Right renal pelvis (tissue), 4 donors: ENCODE measurements around the gene PPM1N. TPM values are rescaled to one million over a fixed set of nuclear protein-coding genes. Genes with fewer than 3 reads are reported as not detected.
A peak's percentile ranks its signal among the peaks of the same experiment; 100 is the strongest.
"Not testable (repeated sequence)": the region's sequence is repeated elsewhere in the genome, so short reads cannot be mapped to it uniquely, and the experiment has no call there.

Experiments used
- DNase-seq, 4 donors: peaks; one replicate each; pipeline ENCODE4 v3.0.0-alpha.2; 2013; ENCODE audit warnings: low read depth in 4 of 4, low spot score in 3 of 4, missing footprints in 1 of 4
- polyA plus RNA-seq, 4 donors: library from polyadenylated mRNA; unstranded; fragments of 120-200 nt; gene quantifications; one replicate each; pipeline ENCODE4 v1.2.1, GENCODE V29; 2013; ENCODE audit not compliant: insufficient read length in 4 of 4

PPM1N gene
- polyA plus RNA-seq, 4 donors, result 0.25 to 0.57 (median 0.25) TPM; not detected in 1

DNA sequence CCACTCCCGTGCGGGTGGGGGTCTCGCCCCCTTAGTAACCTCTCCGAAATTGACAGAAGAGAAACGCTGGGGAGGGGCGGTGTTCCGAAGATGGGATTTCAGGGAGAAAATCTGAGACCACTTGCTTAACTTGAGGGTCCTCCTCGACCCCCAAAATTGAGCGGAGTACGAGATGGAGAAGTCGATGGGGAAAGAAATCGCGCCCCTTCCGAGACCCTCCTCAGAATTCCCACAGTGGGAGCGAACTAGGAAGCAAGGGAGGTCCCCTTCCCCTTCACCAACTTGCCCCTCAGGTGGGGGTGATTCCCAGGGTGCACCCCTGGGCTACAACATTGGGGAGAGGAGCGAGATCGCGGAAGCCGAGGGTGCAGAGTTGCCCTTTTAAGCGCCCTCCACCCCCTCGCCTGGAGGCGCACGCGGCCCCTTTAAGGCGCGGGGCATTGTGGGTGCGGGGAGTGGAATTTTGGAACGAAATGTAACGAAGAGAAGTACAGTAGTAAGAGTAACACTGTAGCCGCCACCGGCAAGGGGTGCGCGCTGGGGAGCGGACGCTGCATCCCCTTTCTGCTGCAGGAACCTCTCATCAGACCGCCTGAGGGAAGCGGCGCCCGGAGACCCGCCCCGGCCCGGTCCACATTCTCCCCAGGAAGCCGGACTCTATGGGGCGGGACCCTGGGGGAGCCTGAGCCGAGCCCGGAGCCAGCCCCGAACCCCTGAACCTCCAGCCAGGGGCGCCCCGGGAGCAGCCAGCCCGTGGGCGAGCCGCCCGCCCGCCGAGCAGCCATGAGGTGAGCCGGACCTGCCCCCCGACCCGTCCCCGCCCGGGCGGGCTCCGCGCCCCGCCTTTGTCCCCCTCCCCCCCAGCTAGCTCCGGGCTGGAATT lies 9.0 kb downstream of the PPM1N start, which contains the start of gene VASP:
TSS of gene VASP (plus strand) at position 491 of the 883 bp plus-strand sequence. CDS start at position 784, 293 bp downstream.
- DNase-seq, result no peak

DNA sequence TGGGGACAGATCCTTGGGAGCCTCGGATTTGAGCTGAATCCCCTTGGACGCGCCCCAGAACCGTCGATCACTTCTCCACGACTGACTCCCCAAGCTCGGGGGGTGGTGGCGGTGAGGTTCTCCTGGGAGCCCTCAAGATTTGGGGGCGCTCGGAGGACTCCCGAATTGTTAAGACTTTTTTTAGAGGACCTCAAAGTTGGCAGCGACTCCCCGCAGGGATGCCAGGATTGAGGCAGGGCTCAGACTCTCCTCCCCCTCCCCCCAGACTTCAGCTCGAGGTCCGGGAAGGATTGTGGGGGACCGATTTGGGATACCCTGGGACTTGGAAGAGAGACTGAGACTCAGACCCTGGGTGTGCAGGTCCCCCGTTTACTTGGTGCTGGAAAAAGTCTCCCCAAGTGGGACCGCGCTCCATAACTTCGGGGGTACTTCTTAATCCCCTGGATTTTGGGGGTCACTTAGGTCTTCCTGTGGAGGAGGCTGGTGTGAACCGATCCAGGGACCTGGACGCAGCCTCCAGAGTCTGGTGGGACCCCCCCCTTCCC lies 9.7 kb downstream of the PPM1N start:
- DNase-seq, result no peak

DNA sequence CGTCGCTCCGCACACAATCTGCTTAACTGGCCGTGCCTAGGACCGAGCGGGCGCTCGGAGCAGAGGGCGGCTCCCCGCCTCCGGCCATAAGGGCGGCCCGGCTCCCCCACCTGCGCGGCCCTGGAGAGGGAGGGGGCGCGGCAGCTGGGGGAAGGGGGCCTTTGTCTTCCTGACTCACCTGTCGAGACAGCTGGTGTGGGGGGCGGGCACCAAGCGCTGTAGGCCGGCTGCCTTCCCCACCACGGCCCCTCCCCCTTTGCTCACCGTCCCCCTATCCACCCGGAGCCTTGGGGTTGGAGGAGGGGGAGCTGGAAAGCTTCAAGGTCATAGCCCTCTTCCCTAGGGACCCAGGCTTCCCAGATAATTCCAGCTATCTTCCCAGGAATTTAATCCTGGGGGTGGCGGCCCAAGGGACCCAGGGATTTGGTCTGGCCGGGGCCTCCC lies 10.2 kb downstream of the PPM1N start:
- DNase-seq, result no peak

DNA sequence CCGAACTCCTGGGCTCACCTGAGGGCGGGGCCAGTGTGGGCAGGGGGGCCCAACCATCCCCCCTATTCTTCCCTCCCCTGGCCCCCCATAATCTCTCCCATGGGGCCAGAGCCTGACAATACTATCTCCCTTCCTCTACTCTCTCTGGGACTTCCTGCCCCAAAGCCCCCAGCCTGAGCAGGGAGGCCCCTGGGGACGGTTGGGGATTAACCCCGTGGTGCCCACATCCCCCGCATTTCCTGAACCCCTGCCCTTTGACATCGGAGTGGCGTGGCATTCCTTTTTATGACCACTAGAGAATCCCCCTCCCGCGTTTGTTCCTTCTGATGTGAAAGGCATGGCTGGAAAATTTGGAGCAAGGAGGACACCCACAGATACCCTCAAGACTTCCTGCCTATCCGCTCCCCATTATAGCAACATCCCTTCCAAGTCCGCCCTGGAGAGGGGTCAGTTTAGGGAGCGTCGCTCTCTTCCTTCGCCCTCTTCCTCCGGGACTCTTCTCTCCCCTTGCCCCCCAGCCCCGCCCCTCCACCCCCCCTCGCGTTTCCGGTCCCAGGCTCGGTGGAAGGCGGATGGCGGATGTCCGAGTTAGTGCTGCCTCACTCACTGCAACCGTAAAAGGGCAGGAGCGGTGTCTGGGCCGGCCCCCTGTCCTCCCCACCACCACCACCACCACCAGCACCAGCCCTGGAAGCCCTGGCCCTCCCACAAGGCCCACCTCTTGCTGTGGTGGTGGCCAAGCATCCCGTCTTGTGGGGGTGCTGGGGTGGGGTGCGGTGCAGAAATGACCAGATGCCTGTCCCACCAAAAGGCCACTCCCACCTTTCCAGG lies 10.8 kb downstream of the PPM1N start:
- no peak for DNase-seq

DNA sequence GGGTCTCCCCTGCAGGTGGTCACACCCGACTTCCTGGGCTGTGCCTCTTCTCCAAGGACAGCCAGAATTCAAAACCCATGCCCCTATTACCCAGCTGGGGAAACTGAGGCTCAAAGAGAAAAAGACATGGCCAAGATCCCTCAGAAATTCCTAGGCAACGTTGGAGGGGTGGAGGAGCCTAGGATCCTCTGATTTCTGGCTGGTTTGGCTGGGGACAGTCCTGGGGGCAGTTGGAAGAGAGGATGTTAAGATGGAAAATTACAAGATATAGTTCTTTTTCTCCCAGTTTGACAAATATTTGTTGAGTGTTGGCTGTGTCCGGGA lies 11.4 kb downstream of the PPM1N start:
- no peak for DNase-seq

DNA sequence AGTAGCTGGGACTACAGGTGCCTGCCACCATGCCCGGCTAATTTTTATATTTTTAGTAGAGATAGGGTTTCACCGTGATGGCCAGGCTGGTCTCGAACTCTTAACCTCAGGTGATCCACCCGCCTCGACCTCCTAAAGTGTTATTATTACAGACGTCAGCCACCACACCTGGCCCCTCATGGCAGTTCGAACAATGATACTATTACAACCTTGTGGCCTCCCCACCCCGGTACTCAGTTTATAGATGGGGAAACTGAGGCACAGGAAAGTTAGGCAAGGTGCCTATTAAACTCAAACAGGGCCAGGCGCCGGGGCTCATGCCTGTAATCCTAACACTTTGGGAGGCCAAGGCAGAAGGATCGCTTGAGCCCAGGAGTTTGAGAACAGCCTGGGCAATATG lies 12.1 kb downstream of the PPM1N start:
- not testable (repeated sequence) for DNase-seq

DNA sequence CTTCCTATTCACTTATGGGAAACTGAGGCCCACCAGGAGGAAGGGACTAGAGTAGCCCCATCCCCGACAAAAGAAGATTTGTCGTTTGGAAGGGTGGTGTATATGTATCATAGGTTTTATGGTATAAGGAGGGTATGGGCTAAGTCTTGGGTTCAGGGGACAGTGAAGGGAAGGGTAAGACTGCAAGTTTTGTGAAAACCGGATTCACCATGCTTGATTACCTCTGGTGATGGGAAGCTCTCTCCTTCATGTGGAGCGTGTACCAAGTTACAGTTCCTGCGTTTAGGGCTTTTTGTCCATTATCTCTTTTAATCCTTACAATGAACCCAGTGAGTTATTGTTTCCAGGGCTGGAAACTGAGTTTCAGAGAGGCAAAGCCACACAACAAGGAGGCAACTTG lies 12.8 kb downstream of the PPM1N start:
- no peak for DNase-seq

DNA sequence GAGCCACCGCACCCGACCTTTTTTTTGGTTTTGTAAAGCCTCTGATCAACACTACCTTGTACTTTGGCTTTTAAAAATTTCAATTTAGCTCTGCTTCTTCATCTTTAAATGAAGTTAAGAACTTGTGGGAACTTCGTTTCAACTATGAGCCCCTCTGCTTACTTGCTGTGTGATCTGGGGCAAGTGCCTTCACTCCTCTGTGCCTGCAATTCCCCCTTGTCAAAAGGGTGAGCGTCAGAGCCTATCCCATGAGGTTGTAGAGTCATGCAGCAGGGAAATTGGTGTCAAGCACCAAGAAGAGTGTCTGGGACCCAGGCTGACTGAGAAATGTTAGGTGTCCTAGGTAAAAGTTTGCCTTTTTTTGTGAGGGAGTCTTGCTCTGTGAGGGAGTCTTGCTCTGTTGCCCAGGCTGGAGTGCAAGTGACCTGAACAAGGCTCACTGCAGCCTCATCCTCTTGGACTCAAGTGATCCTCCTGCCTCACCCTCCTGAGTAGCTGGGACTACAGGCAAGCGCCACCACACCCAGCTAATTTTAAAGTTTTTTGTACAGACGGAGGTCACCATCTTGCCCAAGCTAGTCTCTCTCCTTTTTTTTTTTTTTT lies 14.7 kb downstream of the PPM1N start:
- DNase-seq, result no peak

DNA sequence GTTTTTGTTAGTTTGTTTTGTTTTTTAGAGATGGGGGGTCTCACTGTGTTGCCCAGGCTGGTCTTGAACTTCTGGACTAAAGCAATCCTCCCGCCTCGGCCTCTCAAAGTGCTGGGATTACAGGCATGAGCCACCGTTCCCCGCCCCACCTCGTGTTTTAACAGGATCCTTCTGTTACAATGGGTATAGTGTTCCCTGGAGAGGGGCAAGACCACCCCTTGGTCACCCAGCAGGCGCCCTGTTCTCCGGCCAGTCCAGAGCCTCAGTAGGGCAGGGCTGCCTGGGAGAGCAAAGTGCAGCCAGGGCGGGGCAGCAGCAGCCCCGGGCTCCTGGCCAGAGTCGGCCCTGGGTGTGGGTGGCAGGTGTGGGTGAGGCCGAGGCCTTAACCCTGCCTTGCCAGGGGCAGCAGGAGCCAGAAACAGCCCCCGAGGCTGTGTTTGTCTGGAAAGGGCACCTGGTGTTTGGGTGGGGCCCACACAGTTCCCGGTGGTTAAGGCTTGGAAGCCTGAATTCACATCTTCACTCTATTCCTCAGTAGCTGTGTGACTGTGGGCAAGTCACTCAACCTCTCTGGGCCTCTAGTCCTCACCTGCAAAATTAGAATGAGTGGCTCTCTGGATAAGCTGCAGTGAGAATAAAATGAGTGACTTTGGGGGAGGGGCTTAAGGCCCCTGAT lies 16.3 kb downstream of the PPM1N start:
- no peak for DNase-seq

DNA sequence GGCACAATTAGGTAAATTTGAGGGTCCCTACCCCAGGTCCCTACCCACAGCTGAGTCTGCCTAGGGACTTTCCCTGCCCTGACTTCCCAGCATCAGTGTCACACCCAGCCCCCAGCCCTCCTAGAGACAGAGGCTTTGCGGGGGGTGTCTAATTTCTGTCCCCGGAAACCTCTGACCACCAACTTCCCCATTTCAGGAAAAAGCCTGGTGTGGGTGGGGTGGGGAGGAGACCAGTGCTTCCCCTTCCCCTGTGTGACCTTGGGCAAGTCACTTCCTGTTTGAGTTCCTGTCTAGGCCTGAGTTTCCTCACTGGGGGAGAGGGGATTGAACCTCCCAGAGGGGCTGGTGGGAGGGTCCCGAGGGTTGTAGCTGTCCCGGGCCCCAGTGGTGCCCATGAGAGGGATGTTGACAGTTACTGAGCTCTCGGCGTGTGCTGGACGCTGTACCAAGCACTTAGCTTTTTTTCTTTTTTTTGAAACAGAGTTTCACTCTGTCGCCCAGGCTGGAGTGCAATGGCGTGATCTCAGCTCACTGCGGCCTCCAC lies 16.9 kb downstream of the PPM1N start:
- no peak for DNase-seq

DNA sequence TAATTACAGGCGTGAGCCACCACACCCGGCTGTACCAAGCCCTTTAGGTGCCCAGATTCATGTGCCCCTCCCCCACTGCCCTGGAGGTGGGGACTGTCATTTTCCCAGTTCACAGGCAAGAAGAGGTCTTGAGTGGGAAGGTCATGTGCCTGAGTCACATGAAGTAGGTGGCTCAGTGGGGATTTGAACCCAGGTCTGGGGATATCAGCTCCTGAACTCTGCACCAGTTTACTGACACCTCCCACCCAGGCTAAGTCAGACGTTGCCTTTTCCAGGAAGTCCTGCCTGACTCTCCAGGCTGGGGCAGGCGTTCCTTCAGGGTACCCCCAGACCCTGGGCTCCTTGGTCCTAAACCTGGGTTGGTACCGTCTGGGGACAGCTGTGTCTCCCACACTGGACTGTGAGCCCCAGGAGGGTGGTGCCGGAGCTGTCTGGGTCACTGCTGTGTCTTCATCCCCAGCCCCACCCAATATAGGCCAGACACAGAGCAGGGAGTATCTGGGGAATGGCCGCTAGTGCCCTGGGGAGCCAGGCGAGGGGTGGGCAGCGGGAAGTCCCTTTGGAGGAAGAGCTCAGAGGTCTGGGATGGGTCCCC lies 17.7 kb downstream of the PPM1N start:
- DNase-seq, result no peak

DNA sequence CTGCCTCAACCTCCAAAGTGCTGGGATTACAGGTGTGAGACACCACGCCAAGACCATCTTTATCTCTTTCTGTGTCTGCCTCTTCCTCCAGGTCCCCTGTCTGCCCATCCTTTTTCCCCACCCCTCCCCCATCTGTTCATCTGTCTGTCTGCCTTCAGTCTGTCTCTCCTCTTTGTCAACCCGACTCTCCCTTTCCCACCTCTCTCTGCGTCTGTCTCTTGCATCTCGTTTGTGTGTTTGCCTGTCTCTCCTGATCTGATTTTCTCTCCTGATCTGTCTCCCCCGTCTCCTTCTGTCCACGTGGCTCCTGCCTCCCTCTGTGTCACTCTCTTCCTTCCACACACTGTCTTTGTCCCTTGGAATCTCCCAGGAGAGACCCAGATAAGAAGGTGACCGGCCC lies 19.0 kb downstream of the PPM1N start:
- DNase-seq, result no peak

DNA sequence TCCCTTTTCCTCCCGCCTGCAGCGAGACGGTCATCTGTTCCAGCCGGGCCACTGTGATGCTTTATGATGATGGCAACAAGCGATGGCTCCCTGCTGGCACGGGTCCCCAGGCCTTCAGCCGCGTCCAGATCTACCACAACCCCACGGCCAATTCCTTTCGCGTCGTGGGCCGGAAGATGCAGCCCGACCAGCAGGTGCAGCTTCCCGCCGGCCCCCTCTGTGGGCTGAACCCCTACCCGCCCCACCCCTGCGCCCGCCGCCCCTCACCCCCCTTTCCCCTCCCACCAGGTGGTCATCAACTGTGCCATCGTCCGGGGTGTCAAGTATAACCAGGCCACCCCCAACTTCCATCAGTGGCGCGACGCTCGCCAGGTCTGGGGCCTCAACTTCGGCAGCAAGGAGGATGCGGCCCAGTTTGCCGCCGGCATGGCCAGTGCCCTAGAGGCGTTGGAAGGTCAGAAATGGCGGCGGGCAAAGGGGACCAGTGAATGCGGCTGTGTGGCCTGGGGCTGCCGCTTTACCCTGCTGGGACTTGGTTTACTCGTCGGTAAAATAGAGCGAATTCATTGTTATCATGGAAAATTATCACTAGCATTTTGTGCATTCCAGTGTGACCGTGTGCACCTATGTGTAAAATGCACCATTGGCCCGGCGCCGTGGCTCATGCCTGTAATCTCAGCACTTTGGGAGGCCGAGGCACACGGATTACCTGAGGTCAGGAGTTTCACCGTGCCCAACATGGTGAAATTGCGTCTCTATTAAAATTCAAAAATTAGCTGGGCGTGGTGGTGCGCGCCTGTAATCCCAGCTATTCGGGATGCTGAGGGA lies 19.6 kb downstream of the PPM1N start:
- DNase-seq, result no peak

DNA sequence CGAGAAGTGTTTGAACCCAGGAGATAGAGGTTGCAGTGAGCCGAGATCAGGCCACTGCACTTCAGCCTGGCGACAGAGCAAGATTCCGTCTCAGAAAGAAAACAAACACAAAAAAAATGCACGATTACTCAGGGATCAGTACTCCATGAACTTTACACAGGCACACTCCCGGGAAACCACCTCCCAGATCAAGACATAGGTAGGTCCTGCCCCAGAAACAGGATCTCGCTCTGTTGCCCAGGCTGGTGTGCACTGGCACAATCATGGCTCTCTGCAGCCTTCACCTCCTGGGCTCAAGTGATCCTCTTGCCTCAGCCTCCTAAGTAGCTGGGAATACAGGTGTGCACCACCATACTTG lies 20.2 kb downstream of the PPM1N start:
- no peak for DNase-seq

DNA sequence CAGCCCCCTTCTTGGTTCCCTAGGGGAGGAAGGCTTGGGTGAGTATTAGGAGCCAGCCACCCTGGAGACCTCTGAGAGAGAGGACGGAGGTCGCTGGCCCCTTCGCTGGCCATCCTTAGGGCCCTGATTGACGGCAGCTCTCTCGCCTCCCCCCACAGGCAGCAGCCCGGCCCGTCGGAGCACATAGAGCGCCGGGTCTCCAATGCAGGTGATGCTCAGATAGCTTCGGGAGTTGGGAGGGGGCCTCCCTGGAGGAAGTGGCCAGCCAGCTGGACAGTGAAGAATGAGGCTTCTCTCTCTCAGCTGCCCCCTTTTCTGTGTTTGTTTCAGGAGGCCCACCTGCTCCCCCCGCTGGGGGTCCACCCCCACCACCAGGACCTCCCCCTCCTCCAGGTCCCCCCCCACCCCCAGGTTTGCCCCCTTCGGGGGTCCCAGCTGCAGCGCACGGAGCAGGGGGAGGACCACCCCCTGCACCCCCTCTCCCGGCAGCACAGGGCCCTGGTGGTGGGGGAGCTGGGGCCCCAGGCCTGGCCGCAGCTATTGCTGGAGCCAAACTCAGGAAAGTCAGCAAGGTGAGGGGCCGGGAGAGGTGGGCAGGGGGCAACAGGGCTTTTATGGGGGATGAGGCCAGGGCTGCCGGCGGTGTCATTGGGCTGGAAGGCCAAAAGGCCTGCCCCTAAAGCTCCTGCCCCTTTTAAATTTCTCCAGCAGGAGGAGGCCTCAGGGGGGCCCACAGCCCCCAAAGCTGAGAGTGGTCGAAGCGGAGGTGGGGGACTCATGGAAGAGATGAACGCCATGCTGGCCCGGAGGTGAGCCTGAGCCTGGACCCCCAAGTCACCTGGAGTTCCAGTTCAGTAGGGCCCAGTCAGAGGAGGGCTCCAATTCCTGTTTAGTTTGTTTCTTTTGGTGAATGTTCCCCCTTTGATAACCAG lies 24.0 kb downstream of the PPM1N start:
- no peak for DNase-seq

DNA sequence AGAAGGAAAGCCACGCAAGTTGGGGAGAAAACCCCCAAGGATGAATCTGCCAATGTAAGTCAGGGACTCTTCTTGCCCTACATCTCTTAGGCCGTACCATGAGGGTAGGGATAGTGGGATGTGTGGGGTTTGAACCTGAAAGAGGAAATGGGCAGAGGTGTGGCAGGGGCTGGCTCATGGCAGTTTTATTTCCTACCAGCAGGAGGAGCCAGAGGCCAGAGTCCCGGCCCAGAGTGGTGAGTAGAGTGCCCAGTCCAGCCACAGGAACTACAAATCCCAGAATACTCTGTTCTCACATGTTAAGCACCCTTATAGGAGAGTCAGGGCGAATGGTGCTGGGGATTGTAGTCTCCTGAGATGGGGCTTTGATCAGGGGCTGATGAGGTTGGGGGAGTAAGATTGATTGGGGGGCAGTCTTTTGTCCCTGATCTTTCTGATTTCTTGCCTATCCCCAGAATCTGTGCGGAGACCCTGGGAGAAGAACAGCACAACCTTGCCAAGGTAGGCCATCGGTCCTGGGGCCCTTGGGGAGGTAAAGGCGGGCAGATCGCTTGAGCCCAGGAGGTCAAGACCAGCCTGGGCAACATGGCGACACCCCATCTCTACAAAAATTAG lies 25.5 kb downstream of the PPM1N start:
- peak in 3 of 4 donors; percentile 73 to 74 (median 74) for DNase-seq

DNA sequence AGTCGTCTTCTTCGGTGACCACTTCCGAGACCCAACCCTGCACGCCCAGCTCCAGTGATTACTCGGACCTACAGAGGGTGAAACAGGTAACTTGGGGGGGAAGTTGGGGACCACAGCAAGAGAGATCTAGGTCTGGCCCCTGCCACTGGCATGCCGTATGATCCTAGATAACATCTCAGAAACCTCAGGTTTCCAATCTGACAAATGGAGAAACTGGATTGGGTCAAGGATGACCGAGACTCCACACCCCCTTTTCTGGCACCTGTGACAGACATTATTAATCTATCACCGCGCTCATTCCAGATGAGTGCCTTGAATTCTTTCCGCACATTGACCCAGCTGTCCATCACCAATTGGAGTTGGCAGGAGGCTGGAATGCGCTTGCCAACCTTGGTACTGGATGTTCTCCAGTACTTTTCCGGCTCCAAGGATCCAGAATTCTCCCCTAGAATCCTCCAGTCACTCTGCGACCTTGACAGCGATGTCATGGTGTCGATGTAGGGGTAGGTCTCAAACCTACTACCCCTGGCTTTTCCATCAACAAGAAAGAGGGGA lies 26.4 kb downstream of the PPM1N start:
- DNase-seq, result no peak
